GM21825 (cell line): ENCODE data around the gene GLP1R.

ENCODE experiments used
- ATAC-seq: cut with Tn5 transposase; IDR thresholded peaks from one replicate; pipeline ENCODE4 v1.9.1; 2021; ENCODE audit warnings: mild to moderate bottlenecking, moderate library complexity; ENCODE audit not compliant: unreplicated experiment

Gene GLP1R

GRCh38 chr6:39061588-39061987 is 13.0 kb downstream of the GLP1R start:
- no peak for ATAC-seq

- ATAC-seq = no peak
These were observed 13.6 kb downstream of the GLP1R start for GRCh38 chr6:39062014-39062740.

GRCh38 chr6:39063526-39063925 is 14.9 kb downstream of the GLP1R start:
- ATAC-seq = no peak

- ATAC-seq = no peak
These were observed 17.0 kb downstream of the GLP1R start for GRCh38 chr6:39065561-39065960.

- no peak for ATAC-seq
These were observed 19.8 kb downstream of the GLP1R start for GRCh38 chr6:39068391-39068790.

GRCh38 chr6:39072830-39073229 is 24.2 kb downstream of the GLP1R start:
- no peak for ATAC-seq

- no peak for ATAC-seq
These were observed 25.1 kb downstream of the GLP1R start for GRCh38 chr6:39073471-39074355.

- ATAC-seq = no peak
These were observed 25.9 kb downstream of the GLP1R start for GRCh38 chr6:39074486-39074885.

- ATAC-seq = no peak
These were observed 26.6 kb downstream of the GLP1R start for GRCh38 chr6:39075010-39075686.

GRCh38 chr6:39075807-39076622 is 27.4 kb downstream of the GLP1R start:
- ATAC-seq = no peak

- ATAC-seq = no peak
These were observed 28.3 kb downstream of the GLP1R start for GRCh38 chr6:39076623-39077535.

- ATAC-seq = no peak
These were observed 29.5 kb downstream of the GLP1R start for GRCh38 chr6:39077882-39078594.

- ATAC-seq = no peak
These were observed 30.1 kb downstream of the GLP1R start for GRCh38 chr6:39078695-39079094.

GRCh38 chr6:39079197-39080125 is 30.9 kb downstream of the GLP1R start:
- no peak for ATAC-seq

GRCh38 chr6:39080246-39080875 is 31.8 kb downstream of the GLP1R start:
- ATAC-seq = no peak

GRCh38 chr6:39082310-39082709 is 33.7 kb downstream of the GLP1R start:
- no peak for ATAC-seq

- ATAC-seq = no peak
These were observed 34.7 kb downstream of the GLP1R start for GRCh38 chr6:39083231-39083634.
